HG03565 (cell line): ENCODE measurements around the gene C19orf53.

Experiments used
- ATAC-seq: cut with Tn5 transposase; IDR thresholded peaks from one replicate; pipeline ENCODE4 v1.9.1; 2021; ENCODE audit warnings: mild to moderate bottlenecking, moderate library complexity; ENCODE audit not compliant: unreplicated experiment

The C19orf53 gene

DNA sequence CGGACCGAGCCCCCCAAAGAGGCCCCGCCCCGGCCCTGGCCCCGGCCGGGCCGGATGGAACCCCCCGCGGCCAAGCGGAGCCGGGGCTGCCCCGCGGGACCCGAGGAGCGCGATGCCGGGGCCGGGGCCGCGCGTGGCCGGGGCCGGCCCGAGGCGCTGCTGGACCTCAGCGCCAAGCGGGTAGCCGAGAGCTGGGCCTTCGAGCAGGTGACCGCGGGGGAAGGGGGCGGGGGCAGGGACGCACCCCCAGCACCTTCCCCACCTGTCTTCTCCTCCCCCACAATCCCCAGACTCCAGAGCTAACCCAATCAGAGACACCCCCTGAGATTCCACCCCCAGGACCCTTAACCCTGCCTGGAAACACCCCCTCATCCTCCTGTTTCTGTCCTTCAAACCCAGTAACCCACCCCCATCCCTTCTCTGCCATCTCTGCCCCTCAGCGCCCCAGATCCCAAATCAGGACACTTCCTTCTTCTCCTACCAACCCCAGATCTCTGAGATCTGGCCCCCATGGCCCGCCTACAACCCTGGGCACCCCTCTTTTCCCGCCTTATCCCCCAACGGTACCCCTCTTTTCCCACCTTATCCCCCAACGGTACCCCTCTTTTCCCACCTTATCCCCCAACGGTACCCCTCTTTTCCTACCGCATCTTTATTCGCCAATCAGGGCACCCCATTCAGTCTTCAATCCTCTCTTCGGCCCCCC is 21.5 kb downstream of the C19orf53 start:
- peak; percentile 11 for ATAC-seq

- no peak for ATAC-seq
Observed at GRCh38 chr19:13796301-13797057, 22.2 kb downstream of the C19orf53 start.

- no peak for ATAC-seq
Observed at GRCh38 chr19:13797058-13797440, 22.8 kb downstream of the C19orf53 start.

DNA sequence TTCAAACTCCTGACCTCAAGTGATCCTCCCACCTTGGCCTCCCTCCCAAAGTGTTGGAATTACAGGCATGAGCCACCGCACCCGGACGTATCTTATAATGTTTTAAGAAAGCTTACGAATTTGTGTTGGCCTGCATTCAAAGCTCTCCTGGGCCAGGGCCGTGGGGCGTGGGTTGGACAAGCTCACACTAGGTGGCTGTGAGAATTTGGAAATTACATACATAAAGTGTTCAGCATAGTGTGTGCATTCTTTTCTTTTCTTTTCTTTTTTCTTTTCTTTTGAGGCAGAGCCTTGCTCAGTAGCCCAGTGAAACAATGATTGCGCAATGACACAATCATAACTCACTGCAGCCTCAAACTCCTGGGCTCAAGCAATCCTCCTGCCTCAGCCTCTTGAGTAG is 23.6 kb downstream of the C19orf53 start:
- ATAC-seq = no peak

- no peak for ATAC-seq
Observed at GRCh38 chr19:13799669-13800068, 25.4 kb downstream of the C19orf53 start.

DNA sequence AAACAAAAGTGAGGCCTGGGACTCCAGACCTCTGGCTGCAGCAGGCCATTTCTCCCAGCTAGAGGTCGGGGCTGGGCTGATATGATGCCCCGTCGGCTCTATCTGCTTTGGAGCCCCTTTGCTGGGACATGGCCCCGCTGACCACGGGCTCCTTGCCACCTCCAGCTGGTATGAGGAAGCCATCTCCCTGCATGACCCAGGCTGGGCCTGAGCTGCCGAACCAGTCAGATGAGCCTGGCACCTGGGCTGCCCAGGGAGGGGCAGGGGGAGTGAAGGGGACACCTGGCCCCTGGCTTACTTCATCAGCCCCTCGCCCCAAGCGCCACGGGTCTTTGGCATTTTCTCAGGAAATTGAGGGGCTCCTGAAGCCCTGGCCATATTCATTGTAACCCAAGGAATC is 28.8 kb downstream of the C19orf53 start:
- no peak for ATAC-seq

- no peak for ATAC-seq
Observed at GRCh38 chr19:13804830-13805683, 30.8 kb downstream of the C19orf53 start.

- ATAC-seq = no peak
Observed at GRCh38 chr19:13806728-13807127, 32.5 kb downstream of the C19orf53 start.

DNA sequence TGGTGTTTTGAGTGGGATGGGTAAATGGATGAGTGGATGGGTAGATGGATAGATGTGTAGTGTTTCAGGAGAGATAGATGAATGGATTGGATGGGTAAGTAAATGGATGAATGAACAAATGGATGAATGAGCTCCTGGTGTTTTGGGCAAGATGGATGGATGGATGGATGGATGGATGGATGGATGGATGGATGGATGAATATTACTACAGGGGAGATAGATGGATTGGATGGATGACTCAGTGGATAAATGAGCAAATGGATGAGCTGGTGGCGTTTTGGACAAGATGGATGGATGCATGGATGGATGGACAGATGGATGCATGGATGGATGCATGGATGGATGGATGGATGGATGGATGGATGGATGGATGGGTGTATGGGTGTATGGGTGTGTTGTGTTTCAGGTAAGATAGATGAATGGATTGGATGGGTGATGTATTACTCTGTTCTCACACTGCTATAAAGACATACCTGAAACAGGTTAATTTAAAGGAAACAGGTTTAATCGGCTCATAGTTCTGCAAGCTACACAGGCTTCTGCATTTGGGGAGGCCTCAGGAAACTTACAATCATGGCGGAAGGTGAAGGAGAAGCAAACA is 33.3 kb downstream of the C19orf53 start:
- no peak for ATAC-seq

DNA sequence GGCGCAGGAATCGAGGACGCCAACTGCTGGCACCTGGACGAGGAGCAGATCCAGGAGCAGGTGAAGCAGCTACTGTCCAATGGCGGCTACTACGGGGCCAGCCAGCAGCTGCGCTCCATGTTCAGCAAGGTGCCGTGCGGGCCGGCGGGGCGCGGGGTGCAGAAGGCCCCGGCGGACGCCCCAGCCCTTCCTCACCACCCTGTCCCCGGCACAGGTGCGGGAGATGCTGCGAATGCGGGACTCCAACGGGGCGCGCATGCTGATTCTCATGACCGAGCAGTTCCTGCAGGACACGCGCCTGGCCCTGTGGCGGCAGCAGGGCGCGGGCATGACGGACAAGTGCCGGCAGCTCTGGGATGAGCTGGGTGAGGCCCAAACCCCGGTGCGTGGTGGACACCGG is 34.6 kb downstream of the C19orf53 start:
- ATAC-seq = no peak

- ATAC-seq = no peak
Observed at GRCh38 chr19:13812544-13812943, 38.3 kb downstream of the C19orf53 start.

GRCh38 chr19:13813147-13813546 is 38.9 kb downstream of the C19orf53 start:
- no peak for ATAC-seq

GRCh38 chr19:13814550-13814949 is 40.3 kb downstream of the C19orf53 start:
- ATAC-seq = no peak

GRCh38 chr19:13817018-13817614 is 42.9 kb downstream of the C19orf53 start:
- no peak for ATAC-seq

GRCh38 chr19:13817615-13818371 is 43.5 kb downstream of the C19orf53 start:
- no peak for ATAC-seq

DNA sequence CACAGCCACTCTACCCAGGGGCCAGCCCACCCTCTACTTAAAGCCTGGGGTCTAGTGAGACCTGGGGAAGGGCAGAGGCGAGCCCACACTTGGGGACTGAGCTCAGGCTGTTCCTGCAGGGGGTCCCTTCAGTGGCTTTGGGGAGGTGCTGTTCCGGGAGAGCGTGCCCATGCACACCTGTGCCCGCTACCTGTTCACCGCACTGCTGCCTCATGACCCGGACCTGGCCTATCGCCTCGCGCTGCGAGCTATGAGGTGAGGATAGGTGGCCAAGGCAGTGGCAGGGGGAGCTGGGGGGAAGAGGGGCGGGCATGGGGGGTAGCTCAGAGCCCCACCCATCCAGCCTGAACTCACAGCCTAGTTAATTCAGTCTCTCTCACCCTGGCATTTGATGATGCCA is 45.0 kb downstream of the C19orf53 start:
- no peak for ATAC-seq

- no peak for ATAC-seq
Observed at GRCh38 chr19:13821292-13821691, 47.0 kb downstream of the C19orf53 start.

DNA sequence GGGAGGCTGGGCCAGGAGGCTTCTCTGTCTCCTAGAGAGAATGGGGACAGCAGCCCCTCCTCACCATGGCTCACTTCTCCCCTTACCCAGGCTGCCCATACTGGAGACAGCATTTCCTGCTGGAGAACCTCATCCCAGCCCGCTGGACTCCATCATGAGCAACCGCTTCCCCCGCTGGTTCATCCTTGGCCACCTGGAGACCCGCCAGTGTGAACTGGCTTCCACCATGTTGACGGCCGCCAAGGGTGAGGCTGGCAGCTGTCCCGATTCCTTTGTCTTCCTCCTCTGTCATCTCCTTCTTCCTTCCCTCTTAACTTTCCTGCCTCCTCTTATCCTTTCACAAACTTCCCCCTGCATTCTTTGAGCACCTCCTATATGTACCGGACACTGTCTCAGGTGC is 49.0 kb downstream of the C19orf53 start:
- ATAC-seq = no peak

GRCh38 chr19:13823901-13824300 is 49.6 kb downstream of the C19orf53 start:
- ATAC-seq = no peak

DNA sequence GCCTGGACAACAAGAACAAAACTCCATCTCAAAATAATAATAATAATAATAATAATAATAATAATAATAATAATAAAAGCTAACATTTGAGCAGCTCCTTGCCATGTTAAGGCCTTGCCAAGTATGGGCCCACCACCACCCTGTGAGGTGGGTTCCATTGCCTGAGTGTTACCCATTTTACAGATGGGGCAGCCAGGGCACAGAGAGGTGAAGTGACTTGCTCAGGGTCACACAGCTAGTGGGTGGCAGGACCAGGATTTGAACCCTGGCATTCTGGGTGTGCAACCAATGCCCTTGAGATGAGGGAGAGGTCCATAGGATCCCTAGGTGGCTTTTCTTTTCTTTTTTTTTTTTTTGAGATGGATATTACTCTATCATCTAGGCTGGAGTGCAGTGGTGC is 50.4 kb downstream of the C19orf53 start:
- ATAC-seq = no peak
